GM12891 (cell line): Measurements from ENCODE around the gene DSCAM.
"Not testable (repeated sequence)": the region's sequence is repeated elsewhere in the genome, so short reads cannot be mapped to it uniquely, and the experiment has no call there.

ENCODE experiments used
- DNase-seq: peaks from one replicate; pipeline ENCODE4 v3.0.0; 2011; ENCODE audit warnings: low spot score; ENCODE audit not compliant: insufficient read length
- FAIRE-seq: peaks from 2 replicates; lab custom pipeline; 2011; peaks lifted over from hg19 to GRCh38; lab: Jason Lieb, UNC
- PAX5 ChIP-seq: IDR thresholded peaks from 2 replicates; pipeline ENCODE4 v1.6.1; 2011; ENCODE audit warnings: low read length, moderate library complexity, mild to moderate bottlenecking; ENCODE audit not compliant: insufficient read depth, severe bottlenecking
- POLR2A ChIP-seq: IDR thresholded peaks from 2 replicates; pipeline ENCODE4 v1.6.1; 2011; ENCODE audit warnings: low read depth, low read length, control low read depth
- POLR2AphosphoS5 ChIP-seq: IDR thresholded peaks from 2 replicates; pipeline ENCODE4 v1.6.1; 2011; ENCODE audit warnings: low read depth, low read length, control low read depth
- POU2F2 ChIP-seq: IDR thresholded peaks from 2 replicates; pipeline ENCODE4 v1.6.1; 2011; ENCODE audit warnings: low read depth, mild to moderate bottlenecking, control low read depth, low read length, moderate library complexity
- SPI1 ChIP-seq: IDR thresholded peaks from 2 replicates; pipeline ENCODE4 v1.6.1; 2011; ENCODE audit warnings: low read depth, low read length, control low read depth
- TAF1 ChIP-seq: IDR thresholded peaks from 2 replicates; pipeline ENCODE4 v1.6.1; 2011; ENCODE audit warnings: low read depth, low read length, control low read depth

DSCAM gene

DNA sequence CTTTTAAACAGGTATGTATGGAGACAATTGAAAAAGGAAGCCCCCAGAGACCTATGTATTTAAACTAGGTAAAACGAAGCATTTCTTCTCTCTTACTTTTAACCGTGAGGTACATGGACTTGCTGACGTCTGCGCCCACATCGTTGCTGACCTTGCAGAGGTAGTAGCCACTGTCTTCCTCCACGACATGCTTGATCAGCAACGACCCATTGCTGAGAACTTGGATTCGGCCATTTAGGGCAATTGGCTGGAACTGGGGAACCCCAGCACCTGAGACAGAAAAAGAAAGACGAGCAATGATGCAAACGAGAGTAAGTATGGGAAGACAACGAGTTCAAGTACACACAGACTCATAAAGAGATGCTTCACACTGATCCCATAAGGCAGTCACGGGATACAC lies 571.0 kb downstream of the DSCAM start:
- DNase-seq (no peak), FAIRE-seq (no peak)
- TF ChIP-seq TAF1 (no peak), POU2F2 (no peak), POLR2AphosphoS5 (no peak), POLR2A (no peak), SPI1 (no peak), PAX5 (no peak)

DNA sequence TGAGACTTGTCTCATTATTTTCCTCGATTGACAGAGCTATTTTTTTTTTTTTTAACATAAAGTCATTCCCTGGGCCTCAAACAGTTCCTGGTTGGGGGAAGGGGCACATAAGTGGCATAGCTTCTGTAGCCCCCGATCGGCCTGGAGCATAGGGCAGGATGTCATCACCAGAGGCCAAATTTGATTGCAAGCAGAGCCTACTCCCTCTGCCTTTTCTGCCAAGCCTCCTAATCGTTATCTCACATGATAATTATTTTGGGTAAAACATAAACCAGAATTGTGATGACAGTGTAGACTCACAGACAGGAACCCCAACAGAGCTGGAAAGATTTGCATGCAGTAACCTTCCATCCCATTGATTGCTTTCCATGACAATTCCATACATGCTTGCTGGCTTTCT lies 574.9 kb downstream of the DSCAM start:
- FAIRE-seq: no peak
- no peak for TF ChIP-seq POLR2AphosphoS5

DNA sequence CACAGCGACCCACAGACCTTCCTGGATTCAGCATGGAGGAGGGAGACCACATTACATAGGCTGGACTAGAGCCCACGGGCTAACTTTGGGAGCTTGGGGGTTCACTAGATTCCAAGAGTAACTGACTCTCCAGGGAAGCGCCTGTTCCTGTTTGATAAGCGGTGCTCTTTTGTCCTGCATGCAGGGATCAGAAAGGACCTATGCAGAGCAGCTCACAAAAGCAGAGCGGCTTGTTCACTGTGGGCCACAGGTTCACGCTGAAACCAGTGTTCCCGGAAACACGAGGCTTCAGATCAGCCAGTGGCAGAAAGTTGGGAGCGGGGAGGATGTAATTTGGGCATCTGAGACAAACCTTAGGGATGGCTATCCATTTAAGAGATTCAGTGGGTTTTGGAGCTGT lies 575.8 kb downstream of the DSCAM start:
- DNase-seq: no peak
- no peak for TF ChIP-seq POU2F2
- TF ChIP-seq POLR2AphosphoS5: no peak
- TF ChIP-seq SPI1: no peak
- no peak for TF ChIP-seq POLR2A
- TF ChIP-seq TAF1: no peak
- TF ChIP-seq PAX5: no peak
- no peak for FAIRE-seq

More for the DNA sequence above, 574.9 kb downstream of the DSCAM start:
- DNase-seq: no peak

DNA sequence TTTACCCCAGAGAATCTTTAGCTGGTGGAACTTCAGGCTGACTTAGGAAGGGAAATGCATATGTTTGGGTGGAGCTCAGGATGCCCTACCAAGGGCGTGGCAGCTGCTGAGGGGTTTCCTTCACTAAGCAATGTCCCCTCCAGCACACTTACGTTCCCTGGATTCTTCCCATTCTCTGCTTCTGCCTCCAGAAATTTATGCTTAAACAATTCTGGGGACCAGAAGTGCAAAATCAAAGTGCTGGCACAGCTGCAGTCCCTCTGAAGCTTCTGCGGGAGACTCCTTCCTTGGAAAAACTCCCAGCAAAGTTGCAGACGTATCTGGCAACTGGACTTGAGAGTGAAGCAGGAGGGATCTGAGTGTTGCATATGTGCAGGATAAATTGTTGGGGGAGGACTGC lies 576.9 kb downstream of the DSCAM start:
- FAIRE-seq (no peak), DNase-seq (no peak)
- TF ChIP-seq POU2F2: no peak

DNA sequence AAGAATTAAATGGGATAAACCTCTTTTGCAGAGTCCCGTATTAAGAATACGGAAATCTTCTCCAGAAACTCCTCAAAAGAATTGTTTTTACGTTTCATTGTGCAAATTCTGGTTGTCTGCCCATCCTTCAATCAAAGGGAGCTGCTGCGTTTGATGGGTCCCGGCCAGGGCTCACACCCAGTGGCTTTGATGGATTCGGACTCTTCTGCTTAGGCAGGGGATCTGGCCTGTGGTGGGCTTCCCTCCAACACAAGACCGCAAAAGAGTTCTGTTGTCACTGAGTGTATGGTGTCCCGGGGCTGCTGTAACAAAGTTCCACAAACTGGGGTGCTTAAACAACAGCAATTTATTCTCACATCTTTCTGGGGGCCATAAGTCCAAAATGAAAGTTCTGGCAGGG lies 577.7 kb downstream of the DSCAM start:
- no peak for DNase-seq
- no peak for FAIRE-seq
- no peak for TF ChIP-seq PAX5
- TF ChIP-seq POLR2AphosphoS5: no peak
- TF ChIP-seq POLR2A: no peak
- no peak for TF ChIP-seq SPI1
- TF ChIP-seq TAF1: no peak
- no peak for TF ChIP-seq POU2F2

DNA sequence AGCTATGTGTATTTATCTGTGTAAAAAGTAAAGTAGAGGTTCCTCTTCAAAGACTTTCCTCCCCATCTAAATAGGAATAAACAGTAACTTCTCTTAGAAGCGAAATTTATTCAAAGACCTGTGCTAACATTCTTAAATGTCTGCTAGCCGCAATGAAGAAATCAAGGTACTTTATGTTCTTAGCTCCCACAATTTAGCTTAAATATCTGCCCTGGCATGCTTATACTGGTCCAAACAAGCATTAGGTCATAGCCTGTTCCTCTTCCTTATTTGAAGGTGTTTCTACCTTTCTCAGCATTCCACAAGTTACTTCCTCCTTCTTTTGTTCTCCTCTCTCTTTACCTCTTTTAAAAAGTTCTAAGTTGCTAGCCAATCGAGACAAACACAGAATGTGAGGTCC lies 588.5 kb downstream of the DSCAM start:
- not testable (repeated sequence) for FAIRE-seq, DNase-seq

DNA sequence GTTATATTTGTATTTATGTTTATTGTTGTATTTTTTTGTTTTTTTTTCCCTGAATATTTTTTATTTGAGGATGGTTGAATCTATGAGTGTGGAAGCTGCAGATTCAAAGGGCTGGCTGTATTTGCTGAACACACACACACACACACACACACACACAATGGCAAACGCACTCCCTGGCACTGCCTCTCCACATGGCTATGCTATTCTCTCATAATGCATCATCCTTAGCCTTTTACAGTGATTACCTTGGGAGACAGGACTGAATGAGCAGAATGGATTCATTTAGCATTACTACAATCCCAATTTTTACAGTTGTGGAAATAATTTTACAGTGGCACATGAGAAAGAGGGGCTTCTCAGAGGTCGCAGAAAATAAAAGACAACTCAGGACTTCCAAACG lies 589.6 kb downstream of the DSCAM start:
- TF ChIP-seq POU2F2 (no peak), SPI1 (no peak), TAF1 (no peak), POLR2AphosphoS5 (no peak), POLR2A (no peak), PAX5 (no peak)
- DNase-seq: no peak
- FAIRE-seq: no peak

DNA sequence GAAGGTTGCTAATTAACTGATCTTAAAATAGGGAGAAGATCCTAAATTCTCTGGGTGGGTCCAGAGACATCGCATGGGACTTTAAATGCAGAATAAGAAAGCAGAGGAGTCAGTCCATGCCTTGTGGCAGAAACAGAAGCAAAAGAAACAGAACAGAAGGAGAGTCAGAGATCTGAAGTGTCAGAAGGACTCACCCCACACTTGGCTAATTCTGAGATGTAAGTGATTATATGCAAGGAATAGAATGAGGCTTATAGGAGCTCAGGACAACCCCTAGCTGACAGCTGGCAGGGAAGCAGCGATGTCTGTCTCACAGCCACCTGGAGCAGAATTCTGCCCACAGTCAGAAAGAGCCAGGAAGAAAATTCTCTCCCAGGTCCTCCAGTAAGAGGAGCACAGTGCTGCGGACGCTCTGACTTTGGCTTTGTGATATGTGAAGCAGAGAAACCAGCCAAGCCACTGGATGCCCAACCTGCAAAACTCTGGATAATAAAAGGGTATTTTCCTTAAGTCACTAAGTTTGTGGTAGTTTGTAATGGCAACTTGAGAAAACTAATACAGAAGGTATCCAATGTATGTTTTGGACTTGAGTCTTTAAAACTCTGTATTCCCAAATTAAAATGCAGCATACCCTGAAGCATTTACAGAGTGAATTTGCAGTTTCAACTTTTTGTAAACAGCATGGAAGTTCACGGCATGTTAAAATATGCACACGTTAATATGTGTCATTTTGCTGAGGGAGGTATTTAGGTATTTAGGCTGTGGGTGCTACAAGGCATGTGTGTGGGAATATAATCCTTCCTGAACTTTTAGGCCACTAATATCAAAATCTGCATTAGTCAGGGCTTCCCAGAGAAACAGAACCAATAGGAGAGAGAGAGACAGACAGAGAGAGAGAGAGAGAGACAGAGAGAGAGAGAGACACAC lies 591.2 kb downstream of the DSCAM start:
- DNase-seq: no peak
- TF ChIP-seq PAX5 (no peak), TAF1 (no peak)
- FAIRE-seq: no peak

DNA sequence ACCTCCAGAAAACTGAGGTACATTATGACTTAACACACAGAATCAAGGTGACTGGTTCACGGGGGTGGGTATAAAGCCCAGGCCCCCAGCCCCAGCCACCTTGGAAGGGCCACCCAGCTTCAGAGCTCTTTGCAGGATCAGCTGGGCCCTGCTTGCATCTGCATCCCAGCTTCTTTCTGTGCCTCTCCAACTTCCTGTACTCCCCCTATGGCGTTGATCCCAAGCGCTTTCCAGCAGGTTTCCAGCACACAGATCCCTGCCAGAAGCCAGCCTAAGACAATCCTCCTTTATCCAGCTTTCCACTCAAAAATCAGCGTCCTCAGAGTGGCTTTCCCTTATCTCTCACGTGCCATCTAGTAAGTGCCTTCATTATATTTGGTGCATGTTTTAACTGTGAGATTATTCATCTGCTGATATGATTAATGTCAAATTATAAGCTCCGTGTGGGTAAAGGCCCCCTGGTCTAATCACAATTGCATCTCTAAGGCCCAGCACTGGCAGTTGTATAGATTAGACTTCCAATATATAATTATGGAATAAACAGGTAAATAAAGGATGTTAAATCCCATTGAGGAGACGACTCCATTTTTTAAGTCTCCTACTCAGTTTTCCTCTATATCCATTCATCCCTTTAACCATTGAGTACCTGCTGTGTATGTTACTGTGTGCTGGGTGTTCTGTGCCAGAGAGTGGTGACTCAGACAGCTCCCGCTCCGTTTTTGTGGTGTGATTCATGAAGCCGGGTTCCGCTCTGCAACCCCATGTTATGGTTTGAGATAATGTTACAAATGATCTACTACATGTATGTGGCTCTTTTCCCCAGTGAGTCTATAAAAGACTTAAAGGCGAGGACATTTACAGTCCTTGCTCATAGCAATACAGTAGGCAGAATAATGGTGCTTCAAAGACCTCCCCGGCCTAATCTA lies 592.2 kb downstream of the DSCAM start:
- no peak for DNase-seq
- FAIRE-seq: no peak
- TF ChIP-seq POLR2AphosphoS5 (no peak), PAX5 (no peak), POU2F2 (no peak), TAF1 (no peak), SPI1 (no peak), POLR2A (no peak)

DNA sequence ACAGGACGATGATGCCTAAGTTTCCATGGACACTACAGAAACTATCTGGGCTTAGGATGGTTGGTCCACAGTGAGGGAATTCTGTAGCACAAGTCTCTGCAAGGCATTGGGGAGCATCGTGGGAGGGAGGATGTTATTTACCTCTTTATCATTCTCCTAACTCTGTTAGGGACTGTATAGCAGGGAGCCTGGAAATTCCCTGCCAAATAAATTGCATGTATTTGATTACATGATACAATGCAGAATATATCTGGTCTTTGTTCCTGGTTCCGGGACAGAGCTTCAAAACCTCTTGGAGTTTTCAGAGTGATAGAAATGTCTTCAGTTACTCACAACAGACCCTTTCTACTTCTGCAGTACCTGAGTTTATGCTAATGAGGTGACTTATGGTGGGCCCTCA lies 593.8 kb downstream of the DSCAM start:
- TF ChIP-seq POLR2AphosphoS5 (no peak), POU2F2 (no peak), POLR2A (no peak), PAX5 (no peak), SPI1 (no peak), TAF1 (no peak)
- FAIRE-seq (no peak), DNase-seq (no peak)
